ENCODE data around the gene OTOGL. TPM values are rescaled to one million over a fixed set of nuclear protein-coding genes. Genes with fewer than 3 reads are reported as not detected.

The OTOGL gene
- total and polyA plus RNA-seq, 8 donors = 0.19 to 2.9 (median 0.33) TPM

GRCh38 chr12:80422550-80422949, 323.2 kb downstream of the OTOGL start:
- intact Hi-C loops (cut with DNase I) = no loop called here
- no peak overlapping the region for H3K27ac ChIP-seq
- no peak overlapping the region for H3K4me3 ChIP-seq
- H3K36me3 ChIP-seq = no peaks in the 10 kb centered on the region
- H3K27me3 ChIP-seq = no peaks in the 10 kb centered on the region
- ATAC-seq (no peak), FAIRE-seq (no peak), DNase-seq (no peak)
- H3K9me3 ChIP-seq = no peaks in the 10 kb centered on the region
- 35 to 47% methylated on average over 2 of the region's 2 CpGs for WGBS, 2 donors
- no peaks in the 10 kb centered on the region for H3K4me1 ChIP-seq
- TF ChIP-seq CTCF (IDR thresholded peaks at IDR 0.05) = no peak

Other genes with a start within 250 kb of the OTOGL start
- 10 to 100 TPM; 12.7 to 31.7 (median 16.0) TPM for gene PPP1R12A, start 164.4 kb upstream of the OTOGL start, total RNA-seq
- 10 to 100 TPM in 1 of 2 donors, 1 to 10 TPM in 1; 6.1 to 11.8 TPM for gene PPP1R12A, start 164.4 kb upstream of the OTOGL start, polyA plus RNA-seq